Osteoblast (primary cell): Measurements from ENCODE around the gene ZNF397. TPM values are rescaled to one million over a fixed set of nuclear protein-coding genes. Genes with fewer than 3 reads are reported as not detected.
"Not testable (repeated sequence)": the region's sequence is repeated elsewhere in the genome, so short reads cannot be mapped to it uniquely, and the experiment has no call there.

Experiments used
- DNase-seq: peaks from one replicate; pipeline ENCODE4 v3.0.0; 2011; ENCODE audit warnings: low spot score, mixed read lengths; ENCODE audit not compliant: insufficient read length; ENCODE audit errors: missing footprints
- H2AFZ ChIP-seq: 2 replicates; pipeline ENCODE4 v1.6.0; 2011; ENCODE audit warnings: mild to moderate bottlenecking, low read length
- H3K27ac ChIP-seq: 2 replicates; pipeline ENCODE4 v1.5.1; 2011; ENCODE audit warnings: mild to moderate bottlenecking, low read depth, low read length, moderate library complexity
- H3K27me3 ChIP-seq: 2 replicates; pipeline ENCODE4 v1.6.0; 2012; ENCODE audit warnings: mild to moderate bottlenecking, control low read depth, inconsistent platforms, low read length, moderate library complexity; ENCODE audit not compliant: insufficient read depth
- H3K36me3 ChIP-seq: 2 replicates; pipeline ENCODE4 v1.5.1; 2011; ENCODE audit warnings: mild to moderate bottlenecking, low read length, control low read depth, moderate library complexity; ENCODE audit not compliant: insufficient read depth
- H3K4me1 ChIP-seq: 2 replicates; pipeline ENCODE4 v1.5.1; 2011; ENCODE audit warnings: mild to moderate bottlenecking, low read length, control low read depth, moderate library complexity; ENCODE audit not compliant: insufficient read depth
- H3K4me2 ChIP-seq: 2 replicates; pipeline ENCODE4 v1.6.0; 2011; ENCODE audit warnings: mild to moderate bottlenecking, low read length; ENCODE audit not compliant: insufficient read depth
- H3K4me3 ChIP-seq: fragments of 200-600 bp; sonication (generic); 3 replicates; pipeline ENCODE4 v1.5.1; 2012; ENCODE audit warnings: mild to moderate bottlenecking, low read length, inconsistent platforms; ENCODE audit not compliant: insufficient read depth
- H3K79me2 ChIP-seq: 2 replicates; pipeline ENCODE4 v1.6.0; 2012; ENCODE audit warnings: mild to moderate bottlenecking, low read length, control low read depth, inconsistent platforms; ENCODE audit not compliant: insufficient read depth
- H3K9me3 ChIP-seq: 2 replicates; pipeline ENCODE4 v1.5.1; 2011; ENCODE audit warnings: low read depth, low read length, control low read depth
- H4K20me1 ChIP-seq: 2 replicates; pipeline ENCODE4 v1.6.0; 2012; ENCODE audit warnings: mild to moderate bottlenecking, low read length, control low read depth; ENCODE audit not compliant: insufficient read depth
- total RNA-seq: library from RNA; depleted of rRNA; stranded (reverse); fragments of >200 nt; gene quantifications from 2 replicates; pipeline ENCODE4 v1.2.3, GENCODE V29; 2012
- TF ChIP-seq, protein P1 (sequence below): IDR thresholded peaks from 2 replicates; pipeline ENCODE4 v1.5.1; 2011; ENCODE audit warnings: mild to moderate bottlenecking, low read depth, low read length, moderate library complexity; ENCODE audit errors: extremely low read depth

ZNF397 gene
- total RNA-seq, 1 donor, result 14.1 TPM

DNA sequence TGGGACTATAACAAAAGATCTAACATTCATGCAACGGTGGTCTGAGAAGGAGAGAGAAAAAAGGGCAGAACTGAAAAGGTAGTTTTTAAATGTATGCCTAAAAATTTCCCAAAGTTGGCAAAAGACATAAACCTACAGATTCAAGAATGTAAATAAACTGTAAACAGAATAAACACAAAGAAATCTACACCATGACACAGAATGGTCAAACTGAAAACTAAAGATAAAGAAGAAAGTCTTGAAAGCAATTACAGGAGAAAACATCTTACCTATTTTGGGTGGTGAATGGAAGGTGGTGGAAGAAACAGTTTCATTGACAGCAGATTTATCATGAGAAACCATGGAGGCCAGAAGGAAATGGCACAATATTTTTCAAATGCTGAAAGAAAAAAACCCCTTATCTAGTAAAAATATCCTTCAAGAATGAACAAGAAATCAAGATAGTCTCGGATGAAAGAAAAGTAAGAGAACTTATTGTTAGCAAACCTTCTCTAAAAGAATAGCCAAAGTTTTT is 35.6 kb upstream of the ZNF397 start:
- no peak overlapping the region for H3K4me3 ChIP-seq
- H3K9me3 ChIP-seq, result no peaks in the 10 kb centered on the region
- no peaks in the 10 kb centered on the region for H4K20me1 ChIP-seq
- no peaks in the 10 kb centered on the region for H3K27me3 ChIP-seq
- no peak overlapping the region for H3K27ac ChIP-seq
- no peaks in the 10 kb centered on the region for H3K4me1 ChIP-seq
- H2AFZ ChIP-seq, result no peak overlapping the region
- no peak for DNase-seq
- no peaks in the 10 kb centered on the region for H3K79me2 ChIP-seq
- H3K4me2 ChIP-seq, result no peak overlapping the region
- TF ChIP-seq, protein P1, sequence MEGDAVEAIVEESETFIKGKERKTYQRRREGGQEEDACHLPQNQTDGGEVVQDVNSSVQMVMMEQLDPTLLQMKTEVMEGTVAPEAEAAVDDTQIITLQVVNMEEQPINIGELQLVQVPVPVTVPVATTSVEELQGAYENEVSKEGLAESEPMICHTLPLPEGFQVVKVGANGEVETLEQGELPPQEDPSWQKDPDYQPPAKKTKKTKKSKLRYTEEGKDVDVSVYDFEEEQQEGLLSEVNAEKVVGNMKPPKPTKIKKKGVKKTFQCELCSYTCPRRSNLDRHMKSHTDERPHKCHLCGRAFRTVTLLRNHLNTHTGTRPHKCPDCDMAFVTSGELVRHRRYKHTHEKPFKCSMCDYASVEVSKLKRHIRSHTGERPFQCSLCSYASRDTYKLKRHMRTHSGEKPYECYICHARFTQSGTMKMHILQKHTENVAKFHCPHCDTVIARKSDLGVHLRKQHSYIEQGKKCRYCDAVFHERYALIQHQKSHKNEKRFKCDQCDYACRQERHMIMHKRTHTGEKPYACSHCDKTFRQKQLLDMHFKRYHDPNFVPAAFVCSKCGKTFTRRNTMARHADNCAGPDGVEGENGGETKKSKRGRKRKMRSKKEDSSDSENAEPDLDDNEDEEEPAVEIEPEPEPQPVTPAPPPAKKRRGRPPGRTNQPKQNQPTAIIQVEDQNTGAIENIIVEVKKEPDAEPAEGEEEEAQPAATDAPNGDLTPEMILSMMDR, result no peak
- no peaks in the 10 kb centered on the region for H3K36me3 ChIP-seq

DNA sequence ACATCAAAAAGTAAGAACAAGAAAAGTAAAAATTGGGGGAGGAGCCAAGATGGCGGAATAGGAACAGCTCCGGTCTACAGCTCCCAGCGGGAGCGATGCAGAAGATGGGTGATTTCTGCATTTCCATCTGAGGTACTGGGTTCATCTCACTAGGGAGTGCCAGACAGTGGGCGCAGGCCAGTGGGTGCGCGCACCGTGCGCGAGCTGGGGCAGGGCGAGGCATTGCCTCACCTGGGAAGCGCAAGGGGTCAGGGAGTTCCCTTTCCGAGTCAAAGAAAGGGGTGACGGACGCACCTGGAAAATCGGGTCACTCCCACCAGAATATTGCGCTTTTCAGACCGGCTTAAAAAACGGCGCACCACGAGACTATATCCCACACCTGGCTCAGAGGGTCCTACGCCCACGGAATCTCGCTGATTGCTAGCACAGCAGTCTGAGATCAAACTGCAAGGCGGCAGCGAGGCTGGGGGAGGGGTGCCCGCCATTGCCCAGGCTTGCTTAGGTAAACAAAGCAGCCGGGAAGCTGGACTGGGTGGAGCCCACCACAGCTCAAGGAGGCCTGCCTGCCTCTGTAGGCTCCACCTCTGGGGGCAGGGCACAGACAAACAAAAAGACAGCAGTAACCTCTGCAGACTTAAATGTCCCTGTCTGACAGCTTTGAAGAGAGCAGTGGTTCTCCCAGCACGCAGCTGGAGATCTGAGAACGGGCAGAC is 34.9 kb upstream of the ZNF397 start:
- H3K4me1 ChIP-seq, H3K36me3 ChIP-seq, H3K79me2 ChIP-seq, H3K4me3 ChIP-seq, H4K20me1 ChIP-seq, H3K27ac ChIP-seq, H3K4me2 ChIP-seq, DNase-seq, H3K9me3 ChIP-seq, H2AFZ ChIP-seq, H3K27me3 ChIP-seq: not testable (repeated sequence)

DNA sequence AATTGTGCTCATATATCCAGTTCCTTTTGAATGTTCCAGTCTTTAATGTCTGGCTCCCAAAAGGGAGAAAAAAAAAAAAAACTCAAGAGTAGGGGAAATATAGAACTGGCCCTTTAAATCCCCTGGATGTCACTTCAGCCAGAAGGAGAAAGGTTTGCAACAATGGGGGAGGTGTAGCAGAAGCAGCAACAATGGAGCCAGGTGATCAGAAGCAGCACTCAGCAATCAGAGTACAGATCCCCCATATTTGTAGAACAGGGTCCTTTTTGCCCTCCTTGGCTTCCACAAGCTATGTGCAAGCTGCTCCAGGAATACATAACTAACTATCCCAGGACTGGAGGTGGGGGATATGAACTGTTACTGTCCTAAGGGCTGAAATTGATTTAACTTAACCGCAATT is 25.8 kb upstream of the ZNF397 start:
- no peaks in the 10 kb centered on the region for H4K20me1 ChIP-seq
- no peaks in the 10 kb centered on the region for H3K79me2 ChIP-seq
- no peak overlapping the region for H3K4me3 ChIP-seq
- H3K4me1 ChIP-seq, result no peaks in the 10 kb centered on the region
- no peak overlapping the region for H2AFZ ChIP-seq
- no peak overlapping the region for H3K4me2 ChIP-seq
- no peaks in the 10 kb centered on the region for H3K36me3 ChIP-seq
- H3K27me3 ChIP-seq, result no peaks in the 10 kb centered on the region
- no peak overlapping the region for H3K27ac ChIP-seq
- no peak for DNase-seq
- TF ChIP-seq, protein P1, result no peak
- H3K9me3 ChIP-seq, result no peaks in the 10 kb centered on the region

DNA sequence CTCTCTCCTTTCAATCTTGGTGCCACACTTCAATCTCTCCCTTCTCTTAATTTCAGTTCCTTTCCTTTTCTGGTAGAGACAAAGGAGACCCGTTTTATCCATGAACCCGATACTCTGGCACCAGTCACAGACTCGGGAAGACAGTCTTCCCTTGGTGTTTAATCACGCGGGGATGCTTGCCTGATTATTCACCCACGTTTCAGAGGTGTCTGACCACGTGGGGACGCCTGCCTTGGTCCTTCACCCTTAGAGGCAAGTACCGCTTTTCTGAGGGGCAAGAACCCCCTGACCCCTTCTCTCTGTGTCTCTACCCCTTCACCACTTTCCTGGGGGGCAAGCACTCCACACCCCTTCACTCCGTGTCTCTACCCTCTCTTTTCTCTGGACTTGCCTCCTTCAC is 24.2 kb upstream of the ZNF397 start:
- not testable (repeated sequence) for H3K27ac ChIP-seq, H3K36me3 ChIP-seq, H3K9me3 ChIP-seq, H3K27me3 ChIP-seq, H2AFZ ChIP-seq, H3K4me1 ChIP-seq, H3K4me2 ChIP-seq, H3K4me3 ChIP-seq, H4K20me1 ChIP-seq, DNase-seq, H3K79me2 ChIP-seq

- not testable (repeated sequence) for H4K20me1 ChIP-seq, H3K9me3 ChIP-seq, H3K27ac ChIP-seq, H3K27me3 ChIP-seq, H3K4me2 ChIP-seq, H2AFZ ChIP-seq, DNase-seq, H3K4me3 ChIP-seq, H3K4me1 ChIP-seq, H3K79me2 ChIP-seq, H3K36me3 ChIP-seq
Observed at GRCh38 chr18:35219331-35219730, 21.5 kb upstream of the ZNF397 start.
